Activated CD4-positive, alpha-beta T cell treated with anti-CD3 and anti-CD28 coated beads for 4 hours (primary cell): ENCODE measurements around the gene WNT6.
A peak's percentile ranks its signal among the peaks of the same experiment; 100 is the strongest.
"Not testable (repeated sequence)": the region's sequence is repeated elsewhere in the genome, so short reads cannot be mapped to it uniquely, and the experiment has no call there.

Experiments used
- DNase-seq, 2 donors: peaks; one replicate each; pipeline ENCODE4 v3.0.0-alpha.2; 2020

Gene WNT6

GRCh38 chr2:218831378-218831990 lies 28.1 kb upstream of the WNT6 start, which contains the start of gene PRKAG3:
PRKAG3 (minus strand) TSS chr2:218831803.
- DNase-seq, result no peak

DNA sequence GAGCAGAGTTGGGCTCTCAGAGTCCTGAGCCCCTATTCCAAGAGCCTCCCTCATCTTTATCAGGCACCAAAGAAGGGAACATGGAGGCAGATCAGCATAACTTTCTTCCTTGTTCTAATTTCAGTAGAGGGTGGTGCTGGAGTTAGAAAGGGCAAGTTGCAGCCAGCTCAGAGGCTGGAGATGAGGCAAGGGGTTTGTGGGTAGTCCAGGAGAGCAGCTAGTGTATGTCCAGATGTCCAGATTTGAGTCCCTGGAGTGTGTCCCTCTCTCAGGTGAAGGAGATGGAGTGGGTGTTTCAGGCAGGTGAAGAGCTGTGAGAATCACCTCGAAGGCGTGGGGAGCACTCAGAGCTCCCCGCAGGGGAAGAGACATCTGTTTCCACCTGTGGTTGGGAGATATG lies 27.5 kb upstream of the WNT6 start:
- no peak for DNase-seq

DNA sequence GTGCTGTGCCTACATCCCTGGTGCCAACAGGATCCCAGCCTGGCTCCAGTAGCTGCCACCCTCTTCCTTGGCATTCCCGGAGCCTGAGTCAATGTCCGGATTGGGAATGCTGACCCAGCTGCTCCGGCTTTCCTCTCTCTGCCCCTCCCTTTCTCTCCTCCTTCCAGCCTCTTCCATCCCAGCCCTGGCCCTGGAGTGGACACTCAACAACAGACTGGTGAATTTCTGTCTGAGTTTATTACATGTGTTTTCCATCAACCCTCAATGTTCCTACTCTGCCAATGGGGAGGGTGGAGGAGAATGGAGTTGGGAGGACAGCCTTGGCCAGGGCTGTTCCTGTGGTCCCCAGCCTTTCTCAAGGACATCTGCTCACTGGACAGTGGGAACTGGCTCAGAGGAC lies 27.1 kb upstream of the WNT6 start:
- no peak for DNase-seq

GRCh38 chr2:218833023-218833609 lies 26.5 kb upstream of the WNT6 start:
- DNase-seq, result no peak

GRCh38 chr2:218834685-218835084 lies 24.9 kb upstream of the WNT6 start:
- no peak for DNase-seq

DNA sequence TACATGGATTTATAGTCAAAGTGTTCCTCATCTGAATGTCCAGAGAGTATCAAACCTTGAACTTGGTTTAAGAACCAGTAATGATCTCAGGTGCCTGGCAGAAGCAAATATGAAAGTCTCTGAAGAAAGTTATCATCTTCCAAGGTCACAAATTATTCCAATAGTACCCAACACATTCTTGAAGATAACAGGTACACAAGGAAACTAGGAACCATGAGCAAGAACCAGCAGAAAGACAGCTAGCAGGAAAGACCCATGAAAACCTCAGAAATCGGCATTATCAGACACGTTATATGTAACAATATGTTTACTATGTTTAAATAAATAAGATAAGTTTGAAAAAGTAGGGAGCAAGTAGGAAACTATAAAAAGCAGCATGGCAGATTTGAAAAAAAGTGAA lies 22.1 kb upstream of the WNT6 start:
- no peak for DNase-seq

GRCh38 chr2:218839430-218839829 lies 20.2 kb upstream of the WNT6 start:
- DNase-seq, result no peak

DNA sequence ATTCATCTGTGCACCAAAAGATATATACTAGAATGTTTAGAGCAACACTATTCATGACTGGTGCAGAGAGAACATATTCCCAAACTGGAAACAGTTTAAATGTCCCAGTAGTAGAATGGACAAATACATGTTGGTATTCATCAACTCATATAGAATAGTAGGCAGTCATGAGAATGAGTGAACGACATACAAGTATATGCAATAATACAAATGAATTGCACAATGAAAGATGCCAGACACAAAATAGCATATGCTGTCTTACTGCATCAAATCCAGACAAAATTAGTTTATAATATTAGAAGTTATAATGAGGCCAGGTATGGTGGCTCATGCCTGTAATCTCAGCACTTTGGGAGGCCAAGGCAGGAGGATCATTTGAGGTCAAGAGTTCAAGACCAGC lies 19.7 kb upstream of the WNT6 start:
- DNase-seq, result no peak

- DNase-seq, result not testable (repeated sequence)
Measured at GRCh38 chr2:218844334-218844733, 15.3 kb upstream of the WNT6 start.

- DNase-seq, result not testable (repeated sequence)
Measured at GRCh38 chr2:218846963-218847362, 12.6 kb upstream of the WNT6 start.

- no peak for DNase-seq
Measured at GRCh38 chr2:218849721-218850120, 9.9 kb upstream of the WNT6 start.

- DNase-seq, result no peak
Measured at GRCh38 chr2:218850796-218851195, 8.8 kb upstream of the WNT6 start.

DNA sequence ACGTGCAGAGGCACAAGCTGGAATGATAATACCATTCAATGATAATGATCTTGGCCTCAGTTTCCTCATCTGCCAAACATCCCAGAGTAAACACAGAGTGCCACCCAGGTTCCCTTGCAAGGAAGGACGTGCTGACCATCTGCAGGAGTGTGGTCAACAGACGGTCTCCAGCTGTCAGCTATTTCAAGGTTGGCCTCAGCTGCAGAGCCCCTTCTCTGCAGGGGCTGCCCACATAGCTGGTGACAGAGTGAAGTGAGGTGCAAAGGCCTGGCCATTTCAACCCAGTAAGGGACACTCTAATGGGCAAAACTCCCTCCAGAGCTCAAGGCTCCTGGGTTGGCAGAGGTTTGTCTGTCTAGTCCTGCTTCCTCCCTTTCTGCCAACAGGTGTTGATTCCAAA lies 8.3 kb upstream of the WNT6 start:
- no peak for DNase-seq

- peak; percentile 62 to 66 for DNase-seq
Measured at GRCh38 chr2:218852911-218853667, 6.5 kb upstream of the WNT6 start.

GRCh38 chr2:218853766-218854165 lies 5.8 kb upstream of the WNT6 start:
- DNase-seq, result no peak

DNA sequence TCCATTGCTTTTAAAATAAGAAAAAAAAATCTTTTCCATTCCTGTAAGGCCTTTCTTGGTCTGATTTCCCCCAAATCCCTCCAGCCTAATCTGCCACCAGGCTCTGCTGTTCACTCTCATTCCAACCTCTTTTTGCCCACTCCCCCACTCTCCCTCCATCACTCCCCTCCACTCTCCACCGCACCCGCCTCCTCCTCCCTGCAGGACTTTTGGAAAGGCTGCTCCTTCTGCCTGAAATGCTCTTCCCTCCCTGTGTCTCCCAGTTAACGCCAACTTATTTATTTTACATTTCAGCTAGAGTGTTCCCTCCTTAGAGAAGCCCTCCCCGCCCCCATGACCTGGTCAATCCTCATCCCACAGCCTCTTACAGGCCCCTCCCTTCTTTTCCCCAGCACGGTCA lies 4.7 kb upstream of the WNT6 start:
- DNase-seq, result no peak

DNA sequence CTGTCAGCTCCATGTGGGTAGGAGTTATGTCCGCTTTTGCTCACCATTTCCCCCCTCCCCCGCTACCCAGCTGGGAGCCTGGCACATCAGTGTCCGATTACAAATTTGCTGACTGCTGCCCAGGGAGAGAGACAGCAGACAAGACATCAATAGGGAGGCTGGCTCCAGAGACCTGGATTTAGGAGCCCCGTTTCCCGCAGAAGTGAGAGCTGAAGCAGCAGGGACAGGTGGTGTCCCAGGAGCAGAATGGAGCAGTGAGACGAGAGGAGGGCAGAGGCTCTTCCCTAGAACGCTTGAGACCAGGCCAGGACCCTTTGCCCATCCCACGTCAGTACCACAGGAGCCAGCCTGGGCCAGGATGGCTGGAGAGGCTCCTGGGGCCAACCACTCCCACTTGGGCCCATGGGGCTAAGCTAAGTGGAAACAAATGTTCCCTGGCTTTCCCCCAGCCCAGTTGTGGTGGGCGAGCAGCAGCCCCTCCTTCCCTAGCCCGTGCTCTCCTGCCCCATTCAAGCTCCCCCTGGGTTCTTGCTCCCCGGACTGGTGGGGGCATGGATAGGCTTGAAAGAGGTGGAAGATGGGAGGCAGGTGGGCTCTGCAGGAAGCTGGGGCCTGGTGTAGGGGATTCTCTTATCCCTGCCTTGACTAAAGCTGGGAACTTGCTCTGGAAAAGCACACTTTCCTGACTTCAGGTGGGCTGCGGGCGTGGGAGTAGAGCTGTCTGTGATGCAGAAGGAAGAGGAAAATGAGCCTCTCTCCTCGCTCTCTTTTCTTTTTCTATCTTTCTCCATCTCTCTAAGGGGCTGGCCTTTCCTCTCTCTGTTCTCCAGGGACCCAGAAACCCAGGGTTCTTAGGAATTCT lies 4.1 kb upstream of the WNT6 start:
- no peak for DNase-seq

DNA sequence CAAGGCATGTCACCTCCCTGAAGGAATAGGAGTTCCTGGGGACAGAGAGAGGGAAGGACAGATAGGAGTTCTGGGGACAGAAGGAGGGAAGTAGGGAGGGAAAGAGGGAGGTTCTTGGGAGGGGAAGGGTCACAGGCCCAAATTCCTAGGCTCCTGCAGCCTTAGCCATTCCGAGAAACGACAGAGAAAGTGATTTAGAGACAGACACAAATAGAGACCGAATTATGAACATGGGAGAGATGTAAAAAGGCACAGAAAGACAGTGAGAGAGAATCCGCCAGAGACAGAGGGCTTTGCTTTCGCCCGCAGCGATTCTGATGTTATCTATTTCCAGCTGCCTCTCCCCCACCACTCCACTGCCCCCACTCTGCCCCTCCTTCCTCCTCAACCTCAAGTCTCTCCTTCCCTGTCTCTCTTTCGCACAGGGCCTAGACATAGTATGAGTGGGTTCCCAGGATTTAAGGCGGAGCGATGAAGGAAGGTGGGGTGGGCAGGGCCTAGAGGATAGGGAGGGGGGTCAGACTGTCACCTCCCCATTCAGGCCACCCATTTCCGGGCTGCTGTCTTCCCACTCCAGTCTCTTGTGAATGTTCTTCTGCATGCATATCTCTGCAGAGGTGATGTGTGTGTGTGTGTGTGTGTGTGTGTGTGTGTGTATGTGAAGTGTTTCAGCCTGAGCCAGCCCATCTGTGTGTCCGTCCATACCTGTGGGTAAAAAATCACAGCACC lies 3.3 kb upstream of the WNT6 start:
- DNase-seq, result no peak

GRCh38 chr2:218856896-218857243 lies 2.7 kb upstream of the WNT6 start:
- DNase-seq, result no peak

DNA sequence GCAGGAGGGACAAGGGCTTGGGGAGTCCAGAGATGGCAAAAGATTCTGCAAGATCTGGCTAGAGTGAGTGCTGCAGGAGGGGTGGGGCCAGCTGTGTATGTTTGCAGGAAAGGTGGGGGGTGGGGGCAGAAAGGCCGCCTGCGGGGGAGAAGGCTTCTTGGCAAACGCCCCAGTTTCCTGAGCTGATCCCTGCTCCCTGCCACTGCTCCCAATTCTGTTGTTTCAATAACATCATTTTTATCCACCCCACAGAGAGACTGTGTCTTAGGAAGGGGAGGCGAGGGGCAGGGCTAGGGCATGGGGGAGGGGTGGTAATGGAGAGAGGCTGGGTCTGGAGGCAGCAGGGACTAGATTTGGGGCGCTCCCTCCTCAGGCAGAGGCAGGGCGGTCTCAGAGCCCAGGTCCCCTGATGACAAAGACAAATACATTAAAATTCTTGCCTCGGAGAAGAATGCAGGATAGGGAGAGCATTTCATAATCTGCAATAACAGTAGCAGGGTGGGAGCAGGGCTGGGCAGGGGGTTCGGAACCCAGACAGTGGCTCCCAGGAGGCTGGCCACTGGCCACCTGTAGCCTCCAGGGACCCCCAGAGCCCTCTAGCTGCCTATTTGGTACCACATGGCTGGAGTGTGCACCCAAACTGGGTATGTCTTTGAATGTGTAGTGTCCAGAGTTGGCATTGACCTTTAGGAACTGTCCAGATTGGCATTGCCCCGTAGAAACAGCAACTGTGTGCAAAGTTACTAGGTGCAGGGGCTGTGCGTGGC lies 2.1 kb upstream of the WNT6 start:
- no peak for DNase-seq

DNA sequence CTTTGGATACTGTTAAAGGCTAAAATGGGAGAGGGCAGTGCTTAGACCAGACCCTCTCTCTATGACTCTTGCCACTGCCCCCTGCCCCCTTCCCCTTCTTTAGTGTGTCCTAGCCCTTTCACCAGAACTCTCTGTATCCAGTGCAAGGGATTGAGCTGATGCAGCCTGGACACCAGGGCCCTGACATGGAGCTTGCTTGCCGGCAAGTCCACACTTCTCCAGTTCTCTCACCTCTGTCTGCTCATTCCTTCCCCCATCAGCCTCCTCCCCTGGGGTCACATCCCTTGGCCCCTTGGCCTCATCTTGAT lies 1.5 kb upstream of the WNT6 start:
- DNase-seq, result no peak
